Endothelial cell of umbilical vein (primary cell): Measurements from ENCODE around the gene RAP1GDS1. TPM values are rescaled to one million over a fixed set of nuclear protein-coding genes. Genes with fewer than 3 reads are reported as not detected.

Source experiments
- BruUV-seq: library from RNA; stranded (reverse); fragments of 400-500 nt; replicated peaks from 2 replicates; lab custom pipeline; 2021; lab: Mats Ljungman, UMichigan
- CTCF ChIA-PET: fragments of 300-600, 350-600 bp; sonication (Branson Sonifier 250); formaldehyde crosslinking; loops from one replicate; lab custom pipeline; 2021; ENCODE audit warnings: antibody characterized with exemption, inconsistent platforms; lab: Charles Lee
- POLR2A ChIA-PET: fragments of 300-600, 350-600 bp; sonication (Branson Sonifier 250); formaldehyde crosslinking; loops from one replicate; lab custom pipeline; 2021; ENCODE audit warnings: antibody characterized with exemption, inconsistent platforms; lab: Charles Lee
- DNase-seq: peaks from one replicate; pipeline ENCODE4 v3.0.0-alpha.2; 2011; ENCODE audit warnings: low read depth, low spot score
- FAIRE-seq: peaks from 2 replicates; lab custom pipeline; 2011; peaks lifted over from hg19 to GRCh38; lab: Jason Lieb, UNC
- H2AFZ ChIP-seq: 2 replicates; pipeline ENCODE4 v1.6.0; 2012; ENCODE audit warnings: low read depth, low read length, control low read depth, inconsistent platforms
- H3K27ac ChIP-seq: 2 replicates; pipeline ENCODE4 v1.5.1; 2011; ENCODE audit warnings: low read depth, mild to moderate bottlenecking, control low read depth, low read length, moderate library complexity; ENCODE audit not compliant: insufficient read depth
- H3K27me3 ChIP-seq, 2 experiments: 2 replicates each; pipeline versions ENCODE4 v1.6.0 to v1.6.1; 2011; ENCODE audit warnings: low read length in 2 of 2, mixed read lengths in 1 of 2; ENCODE audit not compliant: control insufficient read depth in 2 of 2, insufficient read depth in 2 of 2
- H3K36me3 ChIP-seq, 2 experiments: 2 replicates in 1 of 2; 3 replicates in 1 of 2; pipeline ENCODE4 v1.5.1; 2011; ENCODE audit warnings: low read length in 2 of 2, mild to moderate bottlenecking in 1 of 2, moderate library complexity in 1 of 2; ENCODE audit not compliant: control insufficient read depth in 2 of 2, insufficient read depth in 2 of 2; ENCODE audit errors: extremely low read depth in 1 of 2
- H3K4me1 ChIP-seq: 3 replicates; pipeline ENCODE4 v1.5.1; 2011; ENCODE audit warnings: mild to moderate bottlenecking, low read length; ENCODE audit not compliant: control insufficient read depth, insufficient read depth; ENCODE audit errors: extremely low read depth
- H3K4me2 ChIP-seq: 2 replicates; pipeline ENCODE4 v1.6.1; 2011; ENCODE audit warnings: low read length, control low read depth, mixed read lengths; ENCODE audit not compliant: insufficient read depth
- H3K4me3 ChIP-seq, 3 experiments: fragments of 200-600 bp in 1 of 3; sonication (generic), shearing (Covaris generic) in 1 of 3; replicated peaks in 1 of 3; 2 replicates each; pipeline ENCODE4 v1.5.1; 2011 to 2016; ENCODE audit warnings: control low read depth in 3 of 3, low read length in 3 of 3, mild to moderate bottlenecking in 2 of 3, inconsistent platforms in 1 of 3, low read depth in 1 of 3, moderate library complexity in 1 of 3; ENCODE audit not compliant: insufficient read depth in 1 of 3
- H3K79me2 ChIP-seq: 2 replicates; pipeline ENCODE4 v1.6.0; 2012; ENCODE audit warnings: low read length, inconsistent platforms; ENCODE audit not compliant: control insufficient read depth, insufficient read depth
- H3K9ac ChIP-seq: replicated peaks from 2 replicates; pipeline ENCODE3; 2011; ENCODE audit warnings: low read length, control low read depth; ENCODE audit not compliant: insufficient read depth; ENCODE audit errors: extremely low read depth
- H3K9me1 ChIP-seq: replicated peaks from 3 replicates; pipeline ENCODE4 v1.6.0; 2011; ENCODE audit warnings: mild to moderate bottlenecking, low read length; ENCODE audit not compliant: control insufficient read depth, insufficient read depth; ENCODE audit errors: extremely low read depth
- H3K9me3 ChIP-seq: replicated peaks from 2 replicates; pipeline ENCODE4 v1.5.1; 2012; ENCODE audit warnings: low read length, inconsistent platforms; ENCODE audit not compliant: control insufficient read depth, insufficient read depth
- H4K20me1 ChIP-seq: replicated peaks from 2 replicates; pipeline ENCODE3; 2011; ENCODE audit warnings: mild to moderate bottlenecking, low read length; ENCODE audit not compliant: control insufficient read depth, insufficient read depth; ENCODE audit errors: extremely low read depth
- CTCF ChIP-seq, 2 donors: IDR thresholded peaks; 1 replicate in 1 of 2; 2 replicates in 1 of 2; pipeline ENCODE4 v1.5.1; 2011; ENCODE audit warnings: low read length in 2 of 2, mild to moderate bottlenecking in 2 of 2, moderate library complexity in 2 of 2, control low read depth in 1 of 2, inconsistent platforms in 1 of 2, low read depth in 1 of 2; ENCODE audit not compliant: insufficient read depth in 1 of 2; ENCODE audit errors: extremely low read depth in 1 of 2
- EZH2 ChIP-seq: IDR thresholded peaks from 2 replicates; pipeline ENCODE4 v1.6.1; 2012; ENCODE audit warnings: borderline replicate concordance, low read depth, mild to moderate bottlenecking, moderate library complexity, low read length, inconsistent platforms; ENCODE audit not compliant: severe bottlenecking
- FOS ChIP-seq: IDR thresholded peaks from 2 replicates; pipeline ENCODE4 v1.6.1; 2011; ENCODE audit warnings: mild to moderate bottlenecking, low read length, moderate library complexity, borderline replicate concordance; ENCODE audit not compliant: insufficient read depth
- GATA2 ChIP-seq: IDR thresholded peaks from 2 replicates; pipeline ENCODE4 v1.7.0; 2011; ENCODE audit warnings: low read depth, mild to moderate bottlenecking, moderate library complexity, mixed read lengths, low read length; ENCODE audit not compliant: insufficient read length, insufficient read depth
- JUN ChIP-seq: IDR thresholded peaks from 2 replicates; pipeline ENCODE4 v1.6.1; 2011; ENCODE audit warnings: borderline replicate concordance, low read depth; ENCODE audit not compliant: insufficient read length, insufficient read depth
- MYC ChIP-seq: IDR thresholded peaks from one replicate; pipeline ENCODE4 v1.6.1; 2011; ENCODE audit warnings: mild to moderate bottlenecking, low read depth, low read length
- POLR2A ChIP-seq: IDR thresholded peaks from 2 replicates; pipeline ENCODE4 v1.6.1; 2012; ENCODE audit warnings: low read depth, mild to moderate bottlenecking, control low read depth, low read length
- POLR2AphosphoS5 ChIP-seq: IDR thresholded peaks from 2 replicates; pipeline ENCODE4 v1.6.1; 2012; ENCODE audit warnings: low read depth, mild to moderate bottlenecking, control low read depth, low read length, moderate library complexity; ENCODE audit not compliant: insufficient read depth
- dilution Hi-C: fragments of 300-500 bp; cut with MboI; formaldehyde crosslinking; loops from one replicate; pipeline ENCODE4 v1.15.0; 2019; ENCODE audit warnings: low sequenced_read_pairs; ENCODE audit not compliant: extremely low pct_ligation_motif_present
- intact Hi-C: fragments of 100-400 bp; cut with micrococcal nuclease; formaldehyde crosslinking; loops from one replicate; pipeline ENCODE4 v1.10.0; 2022
- polyA plus RNA-seq, 4 experiments: library from polyadenylated mRNA; depleted of rRNA in 3 of 4; stranded (reverse) in 3 of 4; unstranded in 1 of 4; fragments of >200 nt; gene quantifications; 2 replicates each; pipeline versions ENCODE4 v1.2.1 to v1.2.3, GENCODE V29; 2011 to 2012; ENCODE audit warnings: missing spikeins in 1 of 4
- total RNA-seq: library from RNA; stranded (reverse); gene quantifications from 2 replicates; pipeline ENCODE4 v1.2.3, GENCODE V29; 2021
- TF ChIP-seq, protein P1 (sequence below): IDR thresholded peaks from 2 replicates; pipeline ENCODE4 v1.6.1; 2011; ENCODE audit not compliant: insufficient read depth, insufficient read length

Gene RAP1GDS1
- total and polyA plus RNA-seq, 2 donors (not counting 3 experiments of a cell fraction or from before 2014, with no cell fraction given): 17.6 to 52.8 TPM

DNA sequence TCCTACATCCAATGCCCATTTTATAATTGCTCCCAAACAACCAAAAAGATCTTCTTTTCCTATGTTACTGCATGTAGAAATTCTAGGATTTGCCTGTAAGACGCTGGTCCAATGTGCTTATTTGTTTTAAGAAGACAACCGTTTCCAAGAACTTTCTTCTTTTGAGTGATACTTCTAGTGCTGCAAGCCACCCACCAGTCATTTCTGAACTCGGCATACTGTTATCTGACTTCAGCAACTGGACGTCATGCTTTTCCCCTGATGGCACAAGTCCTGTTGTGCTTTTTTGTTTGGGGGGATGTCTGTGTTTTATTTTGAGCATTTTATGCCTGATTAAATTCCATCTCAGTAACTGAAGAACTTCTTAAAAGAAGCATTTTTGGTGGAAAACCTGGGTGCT, 16.0 kb upstream of the RAP1GDS1 start:
- intact Hi-C loops (no loop called here), dilution Hi-C loops (no loop called here)
- Histone ChIP-seq H3K9ac (no peak overlapping the region), H3K4me3 (no peak overlapping the region), H3K9me3 (no peaks in the 10 kb centered on the region), H3K27ac (no peak overlapping the region), H4K20me1 (no peaks in the 10 kb centered on the region), H3K79me2 (no peaks in the 10 kb centered on the region), H3K27me3 (no peaks in the 10 kb centered on the region), H3K4me1 (no peaks in the 10 kb centered on the region), H2AFZ (no peak overlapping the region), H3K4me2 (no peak overlapping the region), H3K36me3 (no peaks in the 10 kb centered on the region), H3K9me1 (no peaks in the 10 kb centered on the region)
- CTCF ChIA-PET: no interaction called here
- no peak for TF ChIP-seq POLR2A
- TF ChIP-seq MYC: no peak
- TF ChIP-seq, protein P1, sequence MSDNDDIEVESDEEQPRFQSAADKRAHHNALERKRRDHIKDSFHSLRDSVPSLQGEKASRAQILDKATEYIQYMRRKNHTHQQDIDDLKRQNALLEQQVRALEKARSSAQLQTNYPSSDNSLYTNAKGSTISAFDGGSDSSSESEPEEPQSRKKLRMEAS: no peak
- no peak for TF ChIP-seq JUN
- no peak for TF ChIP-seq EZH2
- no peak for TF ChIP-seq POLR2AphosphoS5
- TF ChIP-seq CTCF (IDR thresholded peaks at IDR 0.05; ENCODE audit: extremely low read depth in 1 of 2, insufficient read depth in 1 of 2, low read depth in 1 of 2, low read length in 2 of 2): no peak
- no peak for TF ChIP-seq GATA2
- TF ChIP-seq FOS: no peak
- FAIRE-seq: no peak
- BruUV-seq: no TSS peak
- POLR2A ChIA-PET: no interaction called here
- DNase-seq: no peak
